ENCODE measurements around the gene SYNRG.
A peak's percentile ranks its signal among the peaks of the same experiment; 100 is the strongest.

SYNRG gene

DNA sequence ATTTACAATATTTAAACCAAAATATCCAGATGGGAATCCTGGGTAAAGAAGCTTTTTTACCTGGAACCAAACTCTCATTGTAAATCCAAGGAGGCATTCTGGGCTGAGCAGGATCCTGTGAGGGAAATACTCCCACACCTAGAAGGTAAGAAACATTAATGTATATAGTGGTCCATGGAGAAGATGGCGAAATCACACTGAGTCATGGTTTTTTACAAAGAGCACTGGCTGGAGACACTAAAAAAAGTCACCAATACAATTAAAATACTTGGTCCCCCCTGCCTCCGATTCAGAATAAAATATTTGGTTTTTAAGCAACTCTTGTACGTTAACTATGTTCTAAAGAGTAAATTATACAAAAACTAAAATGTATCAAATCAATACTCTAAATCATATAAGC, 32.9 kb downstream of the SYNRG start:
- no peak overlapping the region for H3K27ac Mint-ChIP-seq
- H3K4me3 Mint-ChIP-seq = no peak overlapping the region
- no peak for TF ChIP-seq CTCF (IDR thresholded peaks at IDR 0.05)
- H3K9me3 Mint-ChIP-seq = peaks cover 21% of the 10 kb centered on the region
- no peak for DNase-seq
- H3K36me3 Mint-ChIP-seq (ENCODE audit: low read depth) = peaks cover 79% of the 10 kb centered on the region
- H3K4me1 Mint-ChIP-seq = no peaks in the 10 kb centered on the region
- peaks cover 3% of the 10 kb centered on the region for H3K27me3 Mint-ChIP-seq (ENCODE audit: low read depth, poor library complexity)

DNA sequence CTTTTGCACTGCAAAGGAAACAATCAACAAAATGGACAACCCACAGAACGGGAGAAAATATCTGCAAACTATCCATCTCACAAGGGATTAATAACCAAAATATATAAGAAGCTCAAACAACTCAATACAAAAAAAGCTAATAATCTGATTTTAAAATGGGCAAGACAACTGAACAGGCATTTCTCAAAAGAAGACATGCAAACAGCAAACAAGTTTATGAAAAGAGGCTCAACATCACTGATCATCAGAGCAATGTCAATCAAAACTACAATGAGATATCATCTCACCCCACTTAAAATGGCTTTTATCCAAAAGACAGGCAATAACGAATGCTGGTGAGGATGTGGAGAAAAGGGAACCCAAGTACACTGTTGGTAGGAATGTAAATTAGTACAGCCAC, 34.8 kb downstream of the SYNRG start:
- H3K4me3 Mint-ChIP-seq = no peak overlapping the region
- no peaks in the 10 kb centered on the region for H3K27me3 Mint-ChIP-seq (ENCODE audit: low read depth, poor library complexity)
- no peak for DNase-seq
- no peak for TF ChIP-seq CTCF (IDR thresholded peaks at IDR 0.05)
- no peaks in the 10 kb centered on the region for H3K4me1 Mint-ChIP-seq
- H3K9me3 Mint-ChIP-seq = peaks cover 21% of the 10 kb centered on the region
- peaks cover 73% of the 10 kb centered on the region for H3K36me3 Mint-ChIP-seq (ENCODE audit: low read depth)
- no peak overlapping the region for H3K27ac Mint-ChIP-seq

DNA sequence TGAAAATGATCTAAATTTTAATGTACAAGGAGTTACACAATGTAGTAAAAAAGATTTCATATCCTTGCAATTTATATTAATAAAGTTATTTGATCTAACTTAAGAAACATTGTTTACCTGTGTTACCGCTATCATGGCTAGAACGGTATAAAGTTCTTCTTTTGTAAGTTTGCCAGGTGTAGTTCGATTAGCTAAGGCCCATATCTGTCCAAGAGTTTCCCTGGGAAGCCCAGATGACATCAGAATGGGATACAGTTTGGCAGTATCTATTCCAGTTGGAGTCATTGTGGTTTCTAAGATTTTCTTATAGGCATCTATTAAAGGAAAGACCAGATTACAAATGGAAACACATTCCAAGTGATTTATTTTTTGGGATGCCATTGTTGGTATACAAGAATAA, 37.5 kb downstream of the SYNRG start:
- DNase-seq = no peak
- no peak for TF ChIP-seq CTCF (IDR thresholded peaks at IDR 0.05)
- peaks cover 76% of the 10 kb centered on the region for H3K36me3 Mint-ChIP-seq (ENCODE audit: low read depth)
- H3K4me1 Mint-ChIP-seq = no peaks in the 10 kb centered on the region
- H3K9me3 Mint-ChIP-seq = peaks cover 22% of the 10 kb centered on the region
- H3K4me3 Mint-ChIP-seq = no peak overlapping the region
- H3K27ac Mint-ChIP-seq = no peak overlapping the region
- no peaks in the 10 kb centered on the region for H3K27me3 Mint-ChIP-seq (ENCODE audit: low read depth, poor library complexity)

GRCh38 chr17:37570527-37571093, 38.6 kb downstream of the SYNRG start:
- H3K4me1 Mint-ChIP-seq = no peaks in the 10 kb centered on the region
- H3K9me3 Mint-ChIP-seq = peaks cover 24% of the 10 kb centered on the region
- no peaks in the 10 kb centered on the region for H3K27me3 Mint-ChIP-seq (ENCODE audit: low read depth, poor library complexity)
- peak; percentile 29 for DNase-seq
- peak; percentile 29 for TF ChIP-seq CTCF (IDR thresholded peaks at IDR 0.05)
- H3K27ac Mint-ChIP-seq = no peak overlapping the region
- no peak overlapping the region for H3K4me3 Mint-ChIP-seq
- H3K36me3 Mint-ChIP-seq (ENCODE audit: low read depth) = peaks cover 71% of the 10 kb centered on the region

GRCh38 chr17:37568350-37569053, 40.7 kb downstream of the SYNRG start:
- Mint-ChIP-seq H3K27me3 (ENCODE audit: low read depth, poor library complexity) (no peaks in the 10 kb centered on the region), H3K27ac (peak overlapping the region; percentile 8), H3K4me1 (no peaks in the 10 kb centered on the region), H3K9me3 (peaks cover 20% of the 10 kb centered on the region), H3K36me3 (ENCODE audit: low read depth) (peaks cover 71% of the 10 kb centered on the region), H3K4me3 (no peak overlapping the region)
- DNase-seq = no peak
- TF ChIP-seq CTCF (IDR thresholded peaks at IDR 0.05) = no peak

- no peak for TF ChIP-seq CTCF (IDR thresholded peaks at IDR 0.05)
- DNase-seq = no peak
- Mint-ChIP-seq H3K27me3 (ENCODE audit: low read depth, poor library complexity) (no peaks in the 10 kb centered on the region), H3K27ac (no peak overlapping the region), H3K4me3 (no peak overlapping the region), H3K4me1 (no peaks in the 10 kb centered on the region), H3K9me3 (peaks cover 16% of the 10 kb centered on the region), H3K36me3 (ENCODE audit: low read depth) (peaks cover 62% of the 10 kb centered on the region)
Measured at GRCh38 chr17:37567538-37567937, 41.7 kb downstream of the SYNRG start.

Measured in nephron progenitor cell (in vitro differentiated cells).